ENCODE measurements around the gene GAPVD1.

The GAPVD1 gene

DNA sequence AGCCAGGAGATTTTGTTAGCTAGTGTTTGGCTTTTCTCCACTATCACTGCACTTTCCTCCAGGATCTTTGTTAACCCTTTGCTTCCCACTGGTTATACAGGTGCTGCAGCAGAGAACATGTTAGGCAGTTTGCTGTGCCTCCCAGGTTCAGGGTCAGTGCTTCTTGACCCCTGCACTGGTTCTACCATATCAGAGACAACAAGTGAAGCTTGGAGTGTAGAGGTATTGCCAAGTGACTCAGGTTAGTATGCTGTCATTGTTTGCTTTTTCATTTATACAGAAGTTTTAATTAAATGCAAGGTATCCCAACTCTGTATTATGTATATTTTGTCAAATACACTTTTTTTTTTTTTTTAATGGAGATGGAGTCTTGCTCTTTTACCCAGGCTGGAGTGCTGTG lies 68.4 kb downstream of the GAPVD1 start:
- no peak overlapping the region for H3K4me3 ChIP-seq (ENCODE audit: low read depth, low read length)
- TF ChIP-seq, protein P1, sequence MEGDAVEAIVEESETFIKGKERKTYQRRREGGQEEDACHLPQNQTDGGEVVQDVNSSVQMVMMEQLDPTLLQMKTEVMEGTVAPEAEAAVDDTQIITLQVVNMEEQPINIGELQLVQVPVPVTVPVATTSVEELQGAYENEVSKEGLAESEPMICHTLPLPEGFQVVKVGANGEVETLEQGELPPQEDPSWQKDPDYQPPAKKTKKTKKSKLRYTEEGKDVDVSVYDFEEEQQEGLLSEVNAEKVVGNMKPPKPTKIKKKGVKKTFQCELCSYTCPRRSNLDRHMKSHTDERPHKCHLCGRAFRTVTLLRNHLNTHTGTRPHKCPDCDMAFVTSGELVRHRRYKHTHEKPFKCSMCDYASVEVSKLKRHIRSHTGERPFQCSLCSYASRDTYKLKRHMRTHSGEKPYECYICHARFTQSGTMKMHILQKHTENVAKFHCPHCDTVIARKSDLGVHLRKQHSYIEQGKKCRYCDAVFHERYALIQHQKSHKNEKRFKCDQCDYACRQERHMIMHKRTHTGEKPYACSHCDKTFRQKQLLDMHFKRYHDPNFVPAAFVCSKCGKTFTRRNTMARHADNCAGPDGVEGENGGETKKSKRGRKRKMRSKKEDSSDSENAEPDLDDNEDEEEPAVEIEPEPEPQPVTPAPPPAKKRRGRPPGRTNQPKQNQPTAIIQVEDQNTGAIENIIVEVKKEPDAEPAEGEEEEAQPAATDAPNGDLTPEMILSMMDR (IDR thresholded peaks at IDR 0.05; ENCODE audit: low read depth, low read length), result no peak

DNA sequence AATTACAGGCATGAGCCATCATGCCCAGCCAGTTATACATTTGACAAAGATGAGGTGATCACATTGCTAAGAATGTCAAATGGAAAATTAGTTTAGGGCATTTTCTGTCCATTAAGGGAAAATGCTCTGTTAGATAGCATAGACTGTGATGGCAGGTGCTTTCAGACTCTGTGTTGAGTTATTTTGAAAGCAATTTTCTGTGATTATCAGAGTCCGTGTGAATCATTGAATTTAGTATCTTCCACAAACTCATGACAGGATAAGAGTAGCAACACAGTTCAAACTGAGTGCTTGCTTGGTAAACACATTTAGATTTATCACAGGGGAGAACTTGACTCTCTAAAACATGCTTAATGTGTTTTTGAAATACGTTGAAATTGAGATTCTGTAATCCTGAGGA lies 69.0 kb downstream of the GAPVD1 start:
- TF ChIP-seq, protein P1 (IDR thresholded peaks at IDR 0.05; ENCODE audit: low read depth, low read length), result no peak

DNA sequence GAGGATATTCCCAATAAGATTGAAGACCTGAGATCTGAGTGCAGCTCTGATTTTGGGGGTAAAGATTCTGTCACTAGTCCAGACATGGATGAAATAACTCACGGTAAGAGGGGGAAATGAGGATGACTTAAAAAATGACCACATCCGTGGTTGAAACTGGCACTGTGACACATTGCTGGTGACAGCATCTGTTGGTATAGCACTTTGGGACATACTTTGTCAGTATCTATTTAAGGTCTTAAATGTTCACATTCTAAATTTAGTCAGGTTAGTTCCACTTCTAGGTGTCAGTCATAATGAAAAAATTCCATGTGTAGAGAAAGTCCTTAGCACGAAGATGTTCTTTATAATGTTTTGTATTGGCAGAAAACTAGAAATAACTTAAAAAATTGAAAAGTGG lies 70.9 kb downstream of the GAPVD1 start:
- TF ChIP-seq, protein P1 (IDR thresholded peaks at IDR 0.05; ENCODE audit: low read depth, low read length), result no peak
- no peak overlapping the region for H3K4me3 ChIP-seq (ENCODE audit: low read depth, low read length)

More for the DNA sequence above, 69.0 kb downstream of the GAPVD1 start:
- H3K4me3 ChIP-seq (ENCODE audit: low read depth, low read length), result no peak overlapping the region

DNA sequence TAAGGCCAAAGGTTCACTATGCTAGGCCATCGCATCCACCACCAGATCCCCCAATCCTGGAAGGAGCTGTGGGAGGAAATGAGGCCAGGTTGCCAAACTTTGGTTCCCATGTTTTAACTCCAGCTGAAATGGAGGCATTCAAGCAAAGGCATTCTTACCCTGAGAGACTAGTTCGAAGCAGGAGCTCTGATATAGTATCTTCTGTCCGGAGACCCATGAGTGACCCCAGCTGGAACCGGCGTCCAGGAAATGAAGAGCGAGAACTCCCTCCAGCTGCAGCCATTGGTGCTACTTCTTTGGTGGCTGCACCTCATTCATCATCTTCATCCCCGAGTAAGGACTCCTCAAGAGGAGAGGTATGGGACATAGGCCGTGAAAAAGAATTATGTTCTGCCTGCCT lies 75.6 kb downstream of the GAPVD1 start:
- H3K4me3 ChIP-seq (ENCODE audit: low read depth, low read length), result no peak overlapping the region
- TF ChIP-seq, protein P1 (IDR thresholded peaks at IDR 0.05; ENCODE audit: low read depth, low read length), result no peak

DNA sequence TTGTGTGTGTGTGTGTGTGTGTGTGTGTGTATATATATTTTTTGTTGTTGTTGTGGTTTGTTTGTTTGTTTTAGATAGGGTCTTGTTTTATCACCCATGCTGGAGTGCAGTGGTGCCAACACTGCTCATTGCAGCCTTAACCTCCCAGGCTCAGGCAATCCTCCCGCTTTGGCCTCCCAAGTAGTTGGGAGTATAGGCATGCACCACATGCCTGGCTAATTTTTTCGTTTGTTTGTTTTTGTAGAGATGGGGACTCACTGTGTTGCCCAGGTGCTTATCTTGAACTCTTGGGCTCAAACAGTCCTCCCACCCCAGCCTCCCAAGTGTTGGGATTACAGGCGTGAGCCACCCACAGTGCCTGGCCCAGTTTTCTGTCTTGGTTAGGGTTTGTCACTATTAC lies 77.3 kb downstream of the GAPVD1 start:
- TF ChIP-seq, protein P1 (IDR thresholded peaks at IDR 0.05; ENCODE audit: low read depth, low read length), result no peak
- no peak overlapping the region for H3K4me3 ChIP-seq (ENCODE audit: low read depth, low read length)

DNA sequence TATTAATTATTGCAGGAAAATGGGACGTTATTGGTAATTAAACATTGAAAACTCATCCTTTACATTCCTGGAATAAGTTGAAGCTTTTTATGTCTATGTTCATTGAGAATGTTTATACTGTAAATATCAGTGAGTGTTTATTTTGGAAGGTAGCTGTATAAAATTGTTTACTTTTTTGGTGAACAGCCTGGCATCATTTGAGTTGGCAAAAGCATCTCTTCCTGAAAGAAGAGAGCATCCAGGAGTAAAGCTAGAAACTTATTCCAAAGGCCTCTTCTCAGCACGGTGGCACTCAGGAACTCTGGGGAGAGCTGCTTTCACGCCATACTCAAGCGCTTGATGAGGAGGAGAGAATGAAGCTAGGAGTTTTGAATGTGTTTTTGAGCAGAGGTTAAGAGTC lies 79.9 kb downstream of the GAPVD1 start:
- no peak overlapping the region for H3K4me3 ChIP-seq (ENCODE audit: low read depth, low read length)
- TF ChIP-seq, protein P1 (IDR thresholded peaks at IDR 0.05; ENCODE audit: low read depth, low read length), result no peak

DNA sequence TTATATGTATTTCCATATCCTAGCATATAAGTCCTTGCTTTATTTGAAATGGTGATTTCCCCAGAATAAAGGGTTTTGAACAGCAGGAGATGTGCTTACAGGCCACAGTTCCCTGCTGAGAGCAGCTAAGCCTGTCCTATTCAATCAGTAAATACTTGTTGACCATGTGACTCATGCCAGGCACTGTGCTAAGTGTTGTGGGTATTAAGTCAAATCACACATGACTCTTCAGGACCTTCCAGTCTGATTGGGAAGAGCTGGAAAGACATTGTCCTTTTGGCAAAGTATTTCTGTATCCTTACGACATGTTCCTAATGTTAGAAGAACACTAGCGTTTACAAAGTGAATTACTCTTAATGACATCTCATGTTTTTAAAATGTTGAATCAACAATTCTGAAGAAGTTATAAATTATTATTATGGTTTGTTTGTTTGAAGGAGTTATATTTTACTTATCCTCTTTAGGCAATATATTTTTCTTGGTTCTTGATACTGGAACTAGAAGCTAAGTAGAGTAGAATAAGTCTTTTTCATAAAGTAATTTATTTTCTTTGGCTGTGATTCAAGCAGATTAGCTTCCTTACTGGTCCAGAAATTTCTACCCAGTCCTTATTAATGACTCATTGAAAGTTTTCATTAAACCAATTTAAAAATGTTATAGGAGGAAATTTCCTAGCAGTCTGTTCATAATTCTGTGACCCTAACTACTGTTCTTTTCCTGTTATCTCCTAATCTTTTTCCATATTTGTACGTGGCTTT lies 82.1 kb downstream of the GAPVD1 start:
- TF ChIP-seq, protein P1 (IDR thresholded peaks at IDR 0.05; ENCODE audit: low read depth, low read length), result no peak
- no peak overlapping the region for H3K4me3 ChIP-seq (ENCODE audit: low read depth, low read length)

Measured in WI38 (cell line).